Measurements from ENCODE around the gene CFAP58.

Gene CFAP58

DNA sequence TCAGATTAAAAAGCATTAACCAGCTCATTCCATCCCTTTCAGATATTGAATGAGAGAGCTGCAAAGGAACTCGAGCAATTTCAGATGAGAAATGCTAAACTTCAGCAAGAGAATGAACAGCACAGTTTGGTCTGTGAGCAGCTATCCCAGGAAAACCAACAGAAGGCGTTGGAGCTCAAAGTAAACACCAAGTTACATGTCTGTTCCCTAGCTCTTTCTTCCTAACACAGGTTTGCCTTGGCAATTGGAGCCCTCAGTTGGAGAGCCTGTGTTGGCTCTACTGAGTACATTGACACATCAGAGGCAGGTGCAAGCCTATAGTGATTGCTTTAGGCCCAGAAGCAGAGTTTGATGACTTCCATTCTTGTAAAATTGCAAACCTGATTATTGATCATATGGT, 14.7 kb downstream of the CFAP58 start:
- no peak for DNase-seq (ENCODE audit: low read depth in 2 of 2)

DNA sequence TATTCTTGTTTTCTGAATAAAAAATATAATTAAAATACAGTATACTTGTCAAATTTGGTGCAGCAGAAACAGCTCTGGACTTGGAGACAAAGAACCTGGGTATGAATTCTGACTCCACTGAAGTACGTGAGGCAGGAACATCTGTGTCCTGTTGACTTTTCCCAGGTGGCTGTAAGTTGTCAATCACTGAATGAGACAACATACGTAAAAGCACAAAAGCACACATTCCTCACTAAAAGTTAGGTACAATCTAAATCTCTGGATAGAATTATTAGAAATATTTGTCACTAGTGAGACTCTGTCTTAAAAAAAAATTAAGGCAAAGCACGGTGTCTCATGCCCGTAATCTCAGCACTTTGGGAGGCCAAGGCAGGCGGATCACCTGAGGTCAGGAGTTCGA, 18.1 kb downstream of the CFAP58 start:
- no peak for DNase-seq (ENCODE audit: low read depth in 2 of 2)

DNA sequence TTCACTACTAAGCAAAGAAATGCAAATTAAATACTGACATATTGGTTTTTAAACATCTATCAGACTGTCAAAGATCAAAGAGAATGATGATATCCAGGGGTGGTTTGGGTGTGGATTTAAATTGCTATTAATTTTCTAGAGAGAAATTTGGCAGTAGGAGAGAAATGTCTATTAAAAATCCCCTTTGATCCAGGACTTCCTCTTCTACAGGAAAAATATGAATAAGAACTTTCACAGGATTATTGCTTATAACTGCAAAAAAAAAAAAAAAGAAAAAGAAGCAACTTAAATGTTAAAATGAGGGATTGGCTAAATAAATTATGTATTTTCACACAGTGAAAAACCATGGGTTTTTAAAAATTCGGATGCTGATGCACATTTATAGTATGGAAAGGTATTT, 21.0 kb downstream of the CFAP58 start:
- no peak for DNase-seq (ENCODE audit: low read depth in 2 of 2)

DNA sequence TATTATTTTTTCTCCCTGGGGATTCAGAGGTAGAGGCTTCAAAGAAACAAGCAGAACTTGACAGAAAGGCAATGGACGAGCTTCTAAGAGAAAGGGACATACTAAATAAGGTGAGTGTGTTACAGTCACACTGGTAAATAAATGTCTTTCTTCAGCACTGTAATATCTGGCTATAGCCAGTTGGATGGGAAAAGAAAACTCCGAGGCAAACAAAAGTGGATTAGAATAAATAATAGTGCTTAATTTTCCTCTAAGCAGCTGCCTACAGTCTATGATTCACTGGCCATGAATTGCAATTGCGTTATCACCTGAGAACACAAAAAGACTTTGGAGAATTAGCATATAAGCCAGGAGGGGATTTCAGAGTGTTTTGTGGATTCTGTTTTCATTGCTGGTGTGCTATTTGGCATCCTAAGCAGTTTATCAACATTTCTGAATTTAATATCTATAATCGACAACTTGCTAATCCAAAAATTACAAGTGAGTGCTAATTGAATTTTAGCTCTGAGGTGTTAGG, 23.2 kb downstream of the CFAP58 start:
- no peak for DNase-seq (ENCODE audit: low read depth in 2 of 2)

DNA sequence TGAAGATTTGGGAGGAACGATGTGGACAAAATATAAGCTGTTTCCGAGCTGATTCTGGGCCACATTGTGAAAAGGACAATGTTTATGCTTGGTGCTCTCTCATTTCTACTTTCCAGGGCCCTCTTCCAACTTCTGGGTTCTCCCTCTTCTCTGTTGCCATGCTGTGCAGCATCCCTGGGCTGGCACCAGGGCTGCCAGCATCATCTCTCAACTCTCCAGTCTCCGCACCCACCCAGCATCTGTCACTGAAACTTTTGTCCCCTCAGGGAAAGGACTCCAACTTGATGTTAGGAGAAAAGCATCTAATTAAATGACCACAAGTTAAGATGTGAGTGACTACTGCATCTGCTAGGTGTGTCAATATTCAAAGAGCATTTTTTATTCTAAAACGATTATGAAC, 26.7 kb downstream of the CFAP58 start:
- no peak for DNase-seq (ENCODE audit: low read depth in 2 of 2)

DNA sequence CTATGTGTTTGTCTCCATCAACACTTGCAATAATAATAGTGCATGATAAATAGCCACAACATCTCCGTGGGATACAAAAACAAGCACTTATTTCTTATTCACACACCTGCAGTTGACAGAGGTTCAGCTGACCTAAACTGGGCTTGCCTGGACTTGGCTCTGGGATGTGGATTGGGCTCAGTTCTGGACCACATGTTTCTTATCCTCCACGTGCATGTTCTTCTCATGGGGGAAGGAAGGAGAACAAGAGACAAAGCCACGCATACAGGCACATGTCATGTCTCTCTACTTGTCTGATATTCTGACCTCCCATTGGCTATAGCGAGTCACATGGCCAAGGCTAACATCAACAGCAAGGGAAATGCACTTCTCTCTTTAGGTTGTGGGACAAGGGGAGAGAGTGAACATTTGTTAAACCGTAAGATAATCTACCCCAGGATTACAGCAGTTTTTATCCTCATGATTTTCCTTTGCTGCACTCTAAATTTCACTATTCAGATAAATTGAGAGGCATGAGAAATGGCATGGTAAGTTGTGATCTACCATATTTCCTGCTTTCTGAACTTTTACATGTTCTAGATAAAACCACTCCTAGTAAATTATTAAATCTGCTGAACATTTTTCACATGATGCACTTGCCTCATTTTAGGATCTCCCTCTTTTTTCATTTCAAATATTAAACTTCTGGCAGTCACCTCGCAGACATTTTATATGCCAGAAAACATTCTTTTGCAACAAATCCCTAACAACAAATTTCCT, 33.7 kb downstream of the CFAP58 start:
- no peak for DNase-seq (ENCODE audit: low read depth in 2 of 2)

DNA sequence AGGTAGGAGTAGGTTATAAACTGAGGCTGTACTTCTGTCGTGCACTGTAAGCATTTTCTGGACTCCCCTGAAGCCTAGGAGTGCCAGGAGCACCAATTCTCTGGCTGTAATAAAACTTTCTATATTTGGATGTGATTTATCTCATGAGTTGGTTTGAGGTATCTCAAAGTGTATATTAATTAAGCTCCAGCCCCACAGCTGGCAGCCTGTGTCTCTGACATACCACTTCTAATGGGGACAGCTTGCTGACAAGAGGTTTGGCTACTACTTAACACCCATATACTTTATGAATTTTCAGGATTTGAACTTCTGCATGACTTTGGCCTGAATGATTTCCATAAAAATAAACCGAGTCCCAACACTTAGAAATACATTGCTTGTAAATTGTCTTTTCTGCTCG, 35.2 kb downstream of the CFAP58 start:
- DNase-seq (ENCODE audit: low read depth in 2 of 2): no peak

DNA sequence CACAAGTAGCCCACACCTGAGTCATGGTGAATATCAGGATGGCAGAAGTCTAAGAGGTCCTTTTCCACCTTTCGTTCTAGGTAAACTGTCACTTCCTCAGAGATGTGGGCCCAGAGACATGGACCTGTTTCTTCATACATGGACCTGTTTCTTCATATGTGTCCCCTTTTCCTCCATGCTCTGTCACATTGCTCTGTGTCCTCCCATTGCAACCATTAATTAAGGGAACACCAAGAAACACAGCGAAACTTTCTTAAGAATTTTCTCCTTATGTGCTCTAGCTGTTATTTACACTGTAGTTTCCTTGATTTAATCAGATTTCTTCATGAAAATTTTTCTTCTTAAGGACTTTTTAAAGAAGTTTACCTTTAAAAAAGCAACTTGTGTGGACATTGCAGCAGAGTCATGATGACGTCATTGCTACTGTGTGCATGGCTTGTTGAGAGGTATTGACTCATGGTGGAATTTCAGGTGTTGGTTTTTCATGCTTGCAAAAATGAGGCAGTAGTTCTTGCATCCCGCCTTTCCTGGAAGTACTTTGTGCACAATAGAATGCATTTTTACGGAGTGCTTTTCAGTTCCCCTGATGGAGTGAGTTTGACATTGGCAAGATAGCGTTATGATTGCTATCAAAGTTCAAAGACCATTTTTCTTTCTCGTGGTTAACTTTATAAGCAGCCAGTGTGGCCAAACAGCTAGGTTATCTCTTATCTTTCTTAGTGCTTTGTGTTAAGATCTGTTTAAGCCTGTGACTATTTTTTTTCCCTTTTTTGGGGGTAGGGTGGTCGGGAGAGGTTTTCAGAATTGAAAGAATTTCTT, 37.7 kb downstream of the CFAP58 start:
- DNase-seq (ENCODE audit: low read depth in 2 of 2): no peak

DNA sequence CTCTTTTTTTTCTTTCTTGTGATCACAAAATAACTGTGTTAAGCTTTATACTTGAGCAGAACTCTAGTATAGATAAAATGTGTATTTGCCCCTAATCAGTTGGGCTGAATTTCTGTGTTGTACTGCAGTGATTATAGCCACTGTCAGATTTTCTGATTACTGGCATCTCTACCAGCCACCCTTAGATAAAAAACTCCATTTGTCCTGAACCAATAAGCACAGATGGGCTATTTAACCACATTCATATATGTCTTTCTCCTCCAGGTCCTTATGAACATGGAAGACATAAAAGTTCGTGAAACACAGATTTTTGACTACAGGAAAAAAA, 38.3 kb downstream of the CFAP58 start:
- no peak for DNase-seq (ENCODE audit: low read depth in 2 of 2)

DNA sequence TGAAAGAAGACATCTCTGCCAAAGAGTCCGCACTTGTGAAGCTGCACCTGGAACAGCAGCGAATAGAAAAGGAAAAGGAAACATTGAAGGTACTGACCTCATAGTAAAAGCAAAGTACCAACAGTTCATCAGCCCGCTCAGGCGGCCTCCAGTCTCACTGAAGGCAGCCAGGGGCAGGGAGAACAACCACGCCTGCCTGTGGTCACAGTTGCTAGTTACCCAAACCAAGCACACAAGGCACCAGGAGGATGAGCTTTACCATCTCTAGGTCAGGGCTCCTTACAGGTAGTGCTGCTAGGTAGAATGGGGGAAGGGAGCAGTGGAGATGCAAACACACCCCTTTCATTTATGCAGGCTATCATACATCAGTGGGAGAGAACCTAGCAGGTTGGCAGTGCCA, 39.8 kb downstream of the CFAP58 start:
- no peak for DNase-seq (ENCODE audit: low read depth in 2 of 2)

DNA sequence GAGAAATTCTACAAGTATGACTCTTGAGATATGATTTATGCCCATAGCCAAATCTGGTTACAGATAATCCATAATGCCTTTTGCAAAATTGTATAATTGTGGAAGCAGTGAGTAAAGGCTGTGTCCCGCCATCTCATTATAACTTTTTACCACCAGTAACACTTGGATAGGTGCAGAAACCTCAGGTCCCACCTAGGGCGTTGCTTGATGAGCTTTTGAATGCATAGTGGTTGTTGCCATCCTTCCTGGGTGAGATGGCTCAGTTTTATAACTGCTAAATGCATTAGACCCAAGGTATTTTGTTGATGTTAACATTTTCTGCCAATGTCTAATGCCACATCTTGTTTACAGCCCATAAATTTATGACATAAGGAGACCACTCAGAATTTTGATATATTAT, 42.9 kb downstream of the CFAP58 start:
- no peak for DNase-seq (ENCODE audit: low read depth in 2 of 2)

DNA sequence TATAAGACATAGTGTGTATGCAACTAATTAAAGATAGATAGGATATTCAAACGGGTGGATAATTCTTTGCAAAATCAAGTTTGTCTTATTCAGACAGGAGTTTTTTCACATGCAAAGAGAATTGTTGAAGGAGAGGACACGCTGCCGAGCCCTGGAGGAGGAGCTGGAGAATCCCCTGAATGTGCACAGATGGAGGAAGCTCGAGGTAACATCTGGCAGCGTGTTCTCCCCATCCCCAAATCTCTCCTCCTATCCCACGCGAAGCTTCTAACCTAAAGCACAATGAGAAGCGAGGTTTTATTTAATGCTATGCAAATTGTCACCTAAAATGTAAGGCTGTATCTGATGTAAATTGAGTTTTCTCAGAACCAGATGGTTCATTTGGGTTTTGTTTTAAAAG, 50.0 kb downstream of the CFAP58 start:
- no peak for DNase-seq (ENCODE audit: low read depth in 2 of 2)

DNA sequence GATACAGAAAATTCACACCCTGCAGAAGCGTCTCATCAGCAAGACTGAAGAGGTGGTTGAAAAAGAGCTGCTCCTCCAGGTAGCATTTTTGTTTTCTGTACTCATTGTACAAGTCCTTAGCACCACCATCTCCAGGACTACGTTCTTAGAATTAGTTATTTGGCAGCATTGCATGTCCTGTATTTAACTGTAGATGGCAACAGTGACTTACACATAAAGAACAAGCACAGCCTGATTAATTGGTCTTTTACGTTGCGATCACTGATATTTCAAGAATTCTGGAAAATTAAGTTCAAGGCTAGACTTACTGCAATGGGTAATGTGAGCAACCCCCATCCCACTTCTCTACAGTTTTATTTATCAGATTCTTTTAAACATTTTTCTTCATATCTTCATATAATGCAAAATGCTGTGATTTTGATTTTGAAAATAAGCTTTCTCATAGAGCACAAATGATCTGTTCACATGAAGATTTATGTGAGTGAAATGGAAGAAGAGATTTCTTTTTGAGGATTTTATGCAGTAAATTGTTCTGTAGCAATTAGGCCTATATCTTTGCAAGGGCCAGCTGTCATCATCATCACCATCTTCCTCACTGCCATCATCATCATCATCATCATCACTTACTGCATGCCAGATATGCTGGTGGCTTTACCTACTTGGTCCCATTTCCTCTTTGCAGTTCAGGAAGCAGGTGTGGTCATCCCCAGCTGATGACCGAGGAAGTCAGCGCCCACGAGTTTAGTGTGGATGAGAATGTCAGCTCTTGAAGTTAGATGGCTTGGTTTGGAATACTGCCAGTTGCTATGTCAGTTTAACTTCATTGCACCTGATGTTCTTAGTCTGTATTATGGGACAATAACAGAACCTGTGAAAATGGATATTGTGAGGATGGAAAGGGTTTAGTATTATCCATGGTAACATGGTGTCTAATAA, 53.4 kb downstream of the CFAP58 start:
- DNase-seq (ENCODE audit: low read depth in 2 of 2): no peak

DNA sequence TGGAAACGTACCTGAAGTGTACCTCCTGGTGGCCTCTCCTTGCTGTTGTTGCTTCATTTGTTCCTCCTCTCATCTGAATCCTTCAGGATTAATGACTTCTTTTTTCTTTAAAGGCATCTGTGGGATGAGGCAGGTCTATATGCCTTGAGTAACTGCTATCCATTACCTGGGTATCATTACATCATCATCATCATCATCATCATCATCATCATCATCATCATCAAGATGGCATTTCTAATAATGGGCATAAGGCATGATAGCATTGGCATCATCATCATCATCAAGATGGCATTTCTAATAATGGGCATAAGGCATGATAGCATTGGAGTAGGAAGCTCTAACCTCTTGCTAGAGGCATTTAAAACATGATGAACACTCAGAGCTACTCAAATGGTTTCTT, 59.9 kb downstream of the CFAP58 start:
- DNase-seq (ENCODE audit: low read depth in 2 of 2): no peak

DNA sequence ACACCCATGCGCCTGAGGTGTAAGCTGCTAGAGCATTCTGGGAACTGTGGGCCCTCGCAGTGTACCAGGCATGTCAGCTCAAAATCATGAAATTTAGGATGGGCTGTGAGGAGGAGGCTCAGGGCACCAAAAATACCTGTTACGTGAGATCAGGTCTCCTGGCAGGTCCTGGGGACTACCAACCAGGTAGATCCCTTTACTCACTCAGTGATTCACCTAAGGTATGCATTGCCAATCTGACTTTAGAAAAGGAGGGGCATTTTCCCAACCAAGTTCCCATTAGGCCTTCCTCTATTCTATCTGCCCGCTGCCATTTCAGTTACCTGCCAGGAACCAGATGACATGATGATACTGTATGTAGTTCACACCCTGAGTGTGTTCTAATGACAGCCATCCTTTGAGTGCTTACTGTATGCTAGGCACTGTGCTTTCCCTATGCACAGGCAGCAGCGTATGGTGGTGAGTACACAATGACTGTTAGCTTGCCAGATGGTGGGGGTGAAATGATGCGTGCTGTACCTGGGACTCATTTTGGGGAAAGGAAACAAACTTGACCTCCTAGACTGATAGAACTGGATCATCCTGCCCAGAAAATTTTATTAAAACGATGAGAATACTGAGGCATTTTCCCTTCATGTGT, 62.0 kb downstream of the CFAP58 start:
- DNase-seq (ENCODE audit: low read depth in 2 of 2): no peak

DNA sequence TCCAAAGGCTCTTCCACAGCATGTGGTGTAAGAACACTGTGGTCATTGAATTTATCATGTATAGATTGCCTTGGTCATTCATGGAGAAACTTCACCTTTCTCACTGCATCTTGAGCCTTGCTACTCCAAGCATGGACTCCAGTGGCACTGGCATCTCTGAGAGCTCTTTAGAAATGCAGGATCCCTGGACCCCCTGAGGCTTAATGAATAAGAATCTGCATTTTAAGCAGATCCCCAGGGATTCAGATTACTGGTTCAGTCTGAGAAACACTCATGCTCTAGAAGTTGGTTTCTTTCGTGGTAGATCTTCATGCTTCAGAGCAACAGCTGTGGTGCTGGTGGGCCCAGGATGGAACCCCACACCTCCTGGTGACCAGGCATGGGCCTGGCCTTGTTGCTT, 63.2 kb downstream of the CFAP58 start:
- DNase-seq (ENCODE audit: low read depth in 2 of 2): no peak

DNA sequence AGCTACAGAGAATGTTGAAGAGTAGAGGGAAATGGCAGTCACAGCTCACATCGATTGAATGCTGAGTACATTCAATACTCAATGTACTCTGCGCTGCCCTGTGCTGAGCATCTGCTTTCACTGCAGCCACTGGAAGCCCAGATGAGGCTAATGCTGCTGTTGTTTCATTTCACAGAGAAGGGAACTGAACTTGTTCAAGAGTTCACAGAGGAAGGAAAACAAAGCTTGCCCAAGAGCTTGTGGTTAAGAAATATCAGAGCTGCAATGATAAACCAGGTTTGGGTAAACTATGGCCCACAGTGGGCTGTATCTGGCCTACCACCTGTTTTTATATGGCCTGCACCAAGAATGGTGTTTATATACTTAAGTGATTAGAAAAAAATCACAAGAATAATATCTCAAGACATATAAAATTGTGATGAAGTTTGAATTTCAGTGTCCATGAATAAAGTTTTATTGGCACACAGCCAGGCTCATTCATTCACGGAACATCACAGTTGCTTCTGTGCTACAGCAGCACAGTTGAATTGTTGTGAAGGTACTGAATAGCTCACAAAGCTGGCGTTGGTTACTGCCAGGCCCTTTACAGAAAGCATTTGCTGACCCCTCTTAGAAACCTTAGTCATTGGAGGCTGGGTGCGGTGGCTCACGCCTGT, 64.1 kb downstream of the CFAP58 start:
- no peak for DNase-seq (ENCODE audit: low read depth in 2 of 2)

DNA sequence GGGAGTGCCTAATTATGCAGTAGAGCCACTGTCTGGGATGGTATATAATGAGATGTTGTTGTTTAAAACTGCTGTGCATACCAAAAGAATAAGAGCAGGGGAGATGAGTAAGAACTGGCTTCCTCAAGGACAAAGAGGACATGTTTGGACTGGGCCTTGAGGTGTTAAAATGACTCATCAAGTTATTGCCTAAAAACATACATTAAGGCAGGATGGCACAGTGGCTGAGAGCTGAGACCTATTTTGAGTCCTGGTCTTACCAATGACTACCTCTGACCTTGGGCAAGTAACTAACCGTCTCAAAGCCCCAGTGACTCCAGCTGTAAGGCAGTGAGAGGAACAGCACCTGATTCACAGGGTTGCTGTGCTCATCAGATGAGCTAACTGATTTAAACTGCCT, 71.1 kb downstream of the CFAP58 start:
- no peak for DNase-seq (ENCODE audit: low read depth in 2 of 2)

DNA sequence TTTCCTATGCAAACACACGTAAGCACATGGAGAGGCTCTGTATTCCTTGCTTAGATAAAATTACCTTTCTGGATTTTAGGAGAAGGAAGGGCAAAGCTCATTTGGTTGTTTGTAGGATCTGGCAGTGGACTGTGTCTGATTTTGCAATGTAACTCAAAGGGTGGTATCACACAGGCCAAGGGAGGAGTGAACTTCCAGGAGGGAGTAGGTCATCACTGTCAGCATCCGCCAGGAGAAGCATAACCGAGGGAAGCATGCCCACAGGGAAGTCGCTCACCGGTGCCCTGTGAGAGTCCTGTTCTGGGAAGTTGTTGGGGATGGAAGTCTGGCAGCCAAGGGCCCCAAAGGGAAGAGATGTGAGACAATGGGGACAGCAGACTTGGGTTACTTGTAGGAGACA, 74.4 kb downstream of the CFAP58 start:
- no peak for DNase-seq (ENCODE audit: low read depth in 2 of 2)

DNA sequence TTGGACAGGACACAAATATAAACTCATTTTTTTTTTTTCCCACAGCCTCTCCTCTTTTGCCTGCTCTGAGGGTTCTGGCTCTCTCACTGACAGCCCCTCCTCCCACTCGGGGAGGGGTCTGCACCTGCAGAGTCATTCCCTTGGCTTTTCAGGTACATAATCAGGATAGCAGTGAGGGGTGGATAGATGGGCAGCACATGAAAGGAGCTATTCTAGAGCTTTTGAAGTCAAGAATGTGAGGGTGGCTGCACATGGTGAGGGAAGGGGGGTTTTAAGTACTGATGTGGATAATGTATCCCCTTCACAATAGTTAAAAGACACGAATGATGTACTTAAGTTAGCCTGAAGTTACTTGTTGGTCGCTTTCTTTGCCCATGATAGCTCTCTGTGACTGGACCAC, 76.2 kb downstream of the CFAP58 start:
- DNase-seq (ENCODE audit: low read depth in 2 of 2): no peak

DNA sequence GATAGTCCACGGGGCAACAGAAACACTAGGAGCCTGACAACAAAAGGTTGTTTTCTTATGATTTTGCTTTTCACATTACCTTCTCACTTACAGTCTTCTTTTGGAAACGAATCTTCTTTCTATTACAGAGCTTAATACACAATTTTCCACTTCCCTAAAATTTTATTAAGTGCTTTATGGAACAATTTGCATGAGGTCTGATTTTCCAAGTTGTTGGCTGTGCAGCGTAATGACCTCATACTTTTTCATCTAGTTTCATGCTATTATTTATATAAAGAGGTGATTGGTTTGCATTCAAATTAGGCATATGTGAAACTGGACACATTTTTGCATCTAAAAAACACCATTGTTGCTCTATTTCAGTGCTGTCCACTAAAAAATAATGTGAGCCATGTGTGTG, 76.7 kb downstream of the CFAP58 start:
- no peak for DNase-seq (ENCODE audit: low read depth in 2 of 2)

All from stimulated activated CD4-positive, alpha-beta T cell treated with anti-CD3 and anti-CD28 coated beads, Interleukin-1b, Interleukin-23, amount 100 ng/mL, for 4 hours (primary cell).